Testis (tissue), 2 donors: ENCODE measurements around the gene ADM2.

Experiments used
- POLR2A ChIP-seq: fragments of 450-650 bp; IDR thresholded peaks from one replicate; pipeline ENCODE4 v1.6.1; 2017; ENCODE audit warnings: antibody characterized with exemption, mild to moderate bottlenecking, moderate library complexity
- TF ChIP-seq, protein P1 (sequence below), 3 experiments: fragments of 450-650 bp in 2 of 3; fragments of 200-600 bp in 1 of 3; sonication (generic) in 1 of 3; IDR thresholded peaks; one replicate each; pipeline ENCODE4 v1.5.1; 2016 to 2019; ENCODE audit warnings: antibody characterized with exemption in 3 of 3, mild to moderate bottlenecking in 2 of 3, moderate library complexity in 1 of 3

DNA sequence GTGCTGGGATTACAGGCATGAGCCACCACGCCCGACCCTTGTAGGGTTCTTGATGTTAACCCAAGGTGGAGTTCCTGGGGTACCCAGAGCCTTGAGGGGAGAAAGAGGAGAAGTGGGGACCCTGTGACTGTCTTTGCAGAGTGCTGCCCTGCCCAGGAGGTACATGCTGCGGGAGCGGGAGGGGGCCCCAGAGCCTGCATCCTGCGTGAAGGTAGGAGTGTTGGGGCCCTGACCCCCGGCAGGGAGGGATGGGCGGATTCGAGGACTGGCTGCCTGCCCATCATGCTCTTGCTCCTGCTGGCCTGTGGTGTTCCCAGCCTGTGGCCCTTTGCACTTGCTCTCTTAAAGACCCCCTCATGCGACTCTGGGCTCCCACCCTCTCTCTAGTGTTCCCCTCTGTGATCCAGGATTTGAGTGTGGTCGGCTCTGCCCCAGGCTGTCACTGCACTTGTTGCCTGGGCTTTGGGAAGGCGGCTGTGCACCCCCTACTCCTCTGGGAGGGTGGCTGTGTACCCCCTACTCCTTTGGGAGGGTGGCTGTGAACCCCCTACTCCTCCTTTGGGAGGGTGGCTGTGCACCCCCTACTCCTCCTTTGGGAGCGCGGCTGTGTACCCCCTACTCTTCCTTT is 39.6 kb downstream of the ADM2 start:
- TF ChIP-seq, protein P1, sequence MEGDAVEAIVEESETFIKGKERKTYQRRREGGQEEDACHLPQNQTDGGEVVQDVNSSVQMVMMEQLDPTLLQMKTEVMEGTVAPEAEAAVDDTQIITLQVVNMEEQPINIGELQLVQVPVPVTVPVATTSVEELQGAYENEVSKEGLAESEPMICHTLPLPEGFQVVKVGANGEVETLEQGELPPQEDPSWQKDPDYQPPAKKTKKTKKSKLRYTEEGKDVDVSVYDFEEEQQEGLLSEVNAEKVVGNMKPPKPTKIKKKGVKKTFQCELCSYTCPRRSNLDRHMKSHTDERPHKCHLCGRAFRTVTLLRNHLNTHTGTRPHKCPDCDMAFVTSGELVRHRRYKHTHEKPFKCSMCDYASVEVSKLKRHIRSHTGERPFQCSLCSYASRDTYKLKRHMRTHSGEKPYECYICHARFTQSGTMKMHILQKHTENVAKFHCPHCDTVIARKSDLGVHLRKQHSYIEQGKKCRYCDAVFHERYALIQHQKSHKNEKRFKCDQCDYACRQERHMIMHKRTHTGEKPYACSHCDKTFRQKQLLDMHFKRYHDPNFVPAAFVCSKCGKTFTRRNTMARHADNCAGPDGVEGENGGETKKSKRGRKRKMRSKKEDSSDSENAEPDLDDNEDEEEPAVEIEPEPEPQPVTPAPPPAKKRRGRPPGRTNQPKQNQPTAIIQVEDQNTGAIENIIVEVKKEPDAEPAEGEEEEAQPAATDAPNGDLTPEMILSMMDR (IDR thresholded peaks at IDR 0.05): no peak
- no peak for TF ChIP-seq POLR2A
